ENCODE data around the gene ANKRD12.

- no peak for TF ChIP-seq EZH2 (IDR thresholded peaks at IDR 0.05; ENCODE audit: low read length, unreplicated experiment)
- no peak for TF ChIP-seq CTCF (conservative IDR thresholded peaks at IDR 0.05; ENCODE audit: low read depth, low read length)
- no peak for TF ChIP-seq EZH2phosphoT487 (IDR thresholded peaks at IDR 0.05; ENCODE audit: borderline replicate concordance, low read length)
Observed at GRCh38 chr18:9117980-9118841, 18.4 kb upstream of the ANKRD12 start.
